Neural crest cell (in vitro differentiated cells): ENCODE measurements around the gene SFTA2. TPM values are rescaled to one million over a fixed set of nuclear protein-coding genes. Genes with fewer than 3 reads are reported as not detected.
"Not testable (repeated sequence)": the region's sequence is repeated elsewhere in the genome, so short reads cannot be mapped to it uniquely, and the experiment has no call there.

Experiments used
- DNase-seq: peaks from one replicate; pipeline ENCODE4 v3.0.0; 2021; ENCODE audit warnings: low read depth, mixed read lengths, low spot score
- H3K27ac Mint-ChIP-seq: one replicate; pipeline ENCODE4 v1.8.0; 2021; ENCODE audit warnings: mild to moderate bottlenecking, mixed read lengths; ENCODE audit not compliant: unreplicated experiment
- H3K27me3 Mint-ChIP-seq: 2 replicates; pipeline ENCODE4 v1.8.0; 2021; ENCODE audit warnings: low read depth, mild to moderate bottlenecking, mixed read lengths
- H3K36me3 Mint-ChIP-seq: 2 replicates; pipeline ENCODE4 v1.8.0; 2021; ENCODE audit warnings: low read depth, mild to moderate bottlenecking, mixed read lengths
- H3K4me1 Mint-ChIP-seq: 2 replicates; pipeline ENCODE4 v1.8.0; 2021; ENCODE audit warnings: mixed read lengths
- H3K4me3 Mint-ChIP-seq: one replicate; pipeline ENCODE4 v1.8.0; 2021; ENCODE audit warnings: mild to moderate bottlenecking, mixed read lengths
- H3K9me3 Mint-ChIP-seq: 2 replicates; pipeline ENCODE4 v1.8.0; 2021; ENCODE audit warnings: mixed read lengths
- total RNA-seq: library from RNA; stranded (reverse); gene quantifications from 2 replicates; pipeline ENCODE4 v1.2.1, GENCODE V29; 2021
- TF ChIP-seq, protein P1 (sequence below): fragments of 200-600 bp; sonication (generic); conservative IDR thresholded peaks from 2 replicates; pipeline ENCODE4 v1.5.0; 2021; ENCODE audit warnings: antibody characterized with exemption, mild to moderate bottlenecking

Gene SFTA2
- total RNA-seq, 1 donor from 2014 or later: not detected

DNA sequence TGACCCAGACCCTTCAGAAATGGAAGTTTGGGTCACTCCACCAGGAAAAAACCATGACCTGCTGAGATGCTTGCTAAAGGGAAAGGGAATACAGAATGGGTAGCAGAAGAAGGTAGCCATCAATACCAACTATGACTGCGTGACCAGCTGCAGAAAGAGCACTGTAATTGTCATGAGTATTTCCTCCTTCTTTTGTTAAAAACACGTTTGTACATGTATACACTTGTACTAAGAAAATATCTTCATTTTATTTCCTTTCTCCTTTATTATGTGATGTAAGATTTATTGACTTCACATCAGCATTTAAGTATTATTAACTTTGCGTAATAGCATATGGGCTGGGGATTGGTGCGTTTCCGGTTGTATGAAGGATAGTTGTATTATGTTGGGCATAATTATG lies 39.0 kb upstream of the SFTA2 start:
- no peak for DNase-seq
- Mint-ChIP-seq H3K4me3 (no peak overlapping the region), H3K9me3 (no peaks in the 10 kb centered on the region), H3K27me3 (peaks cover 4% of the 10 kb centered on the region), H3K4me1 (no peaks in the 10 kb centered on the region), H3K36me3 (no peaks in the 10 kb centered on the region), H3K27ac (no peak overlapping the region)
- TF ChIP-seq, protein P1, sequence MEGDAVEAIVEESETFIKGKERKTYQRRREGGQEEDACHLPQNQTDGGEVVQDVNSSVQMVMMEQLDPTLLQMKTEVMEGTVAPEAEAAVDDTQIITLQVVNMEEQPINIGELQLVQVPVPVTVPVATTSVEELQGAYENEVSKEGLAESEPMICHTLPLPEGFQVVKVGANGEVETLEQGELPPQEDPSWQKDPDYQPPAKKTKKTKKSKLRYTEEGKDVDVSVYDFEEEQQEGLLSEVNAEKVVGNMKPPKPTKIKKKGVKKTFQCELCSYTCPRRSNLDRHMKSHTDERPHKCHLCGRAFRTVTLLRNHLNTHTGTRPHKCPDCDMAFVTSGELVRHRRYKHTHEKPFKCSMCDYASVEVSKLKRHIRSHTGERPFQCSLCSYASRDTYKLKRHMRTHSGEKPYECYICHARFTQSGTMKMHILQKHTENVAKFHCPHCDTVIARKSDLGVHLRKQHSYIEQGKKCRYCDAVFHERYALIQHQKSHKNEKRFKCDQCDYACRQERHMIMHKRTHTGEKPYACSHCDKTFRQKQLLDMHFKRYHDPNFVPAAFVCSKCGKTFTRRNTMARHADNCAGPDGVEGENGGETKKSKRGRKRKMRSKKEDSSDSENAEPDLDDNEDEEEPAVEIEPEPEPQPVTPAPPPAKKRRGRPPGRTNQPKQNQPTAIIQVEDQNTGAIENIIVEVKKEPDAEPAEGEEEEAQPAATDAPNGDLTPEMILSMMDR: no peak

DNA sequence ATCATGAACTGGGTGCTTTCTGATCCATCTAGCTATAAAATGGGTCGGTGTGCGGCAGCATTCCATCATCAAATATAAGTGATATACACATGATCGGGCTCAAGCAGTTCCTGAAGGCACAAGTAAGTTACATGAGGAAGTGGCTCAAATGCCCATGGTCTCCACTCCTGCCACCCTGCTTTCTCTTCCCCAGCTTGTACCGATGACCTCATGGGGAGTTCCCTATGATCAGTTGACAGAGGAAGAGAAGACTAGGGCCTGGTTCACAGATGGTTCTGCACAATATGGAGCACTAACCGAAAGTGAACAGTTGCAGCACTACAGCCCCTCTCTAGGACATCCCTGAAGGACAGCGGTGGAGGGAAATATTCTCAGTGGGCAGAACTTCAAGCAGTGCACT lies 37.2 kb upstream of the SFTA2 start:
- not testable (repeated sequence) for H3K4me1 Mint-ChIP-seq, H3K4me3 Mint-ChIP-seq, H3K9me3 Mint-ChIP-seq, H3K36me3 Mint-ChIP-seq, H3K27ac Mint-ChIP-seq, H3K27me3 Mint-ChIP-seq, DNase-seq

DNA sequence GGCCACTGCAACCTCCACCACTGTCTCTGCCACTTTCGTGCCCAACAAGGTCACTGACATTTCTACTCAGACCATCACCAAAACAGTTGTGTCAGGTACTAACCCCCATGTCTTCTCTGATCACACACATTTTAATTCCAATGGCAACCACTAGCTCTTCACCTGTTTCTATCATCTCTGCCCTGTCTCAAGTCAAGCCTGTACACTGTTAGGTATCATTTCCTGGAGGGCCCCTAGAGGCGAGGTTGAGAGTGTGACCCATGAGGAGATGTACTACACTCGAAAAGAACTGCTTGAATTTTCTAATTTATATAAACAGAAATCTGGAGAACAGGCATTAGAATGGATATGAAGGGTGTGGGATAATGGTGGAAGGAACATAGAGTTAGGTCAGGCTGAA lies 34.2 kb upstream of the SFTA2 start:
- TF ChIP-seq, protein P1: no peak
- Mint-ChIP-seq H3K9me3 (no peaks in the 10 kb centered on the region), H3K4me1 (no peaks in the 10 kb centered on the region), H3K36me3 (no peaks in the 10 kb centered on the region), H3K4me3 (no peak overlapping the region), H3K27ac (no peak overlapping the region), H3K27me3 (peaks cover 4% of the 10 kb centered on the region)
- DNase-seq: no peak

DNA sequence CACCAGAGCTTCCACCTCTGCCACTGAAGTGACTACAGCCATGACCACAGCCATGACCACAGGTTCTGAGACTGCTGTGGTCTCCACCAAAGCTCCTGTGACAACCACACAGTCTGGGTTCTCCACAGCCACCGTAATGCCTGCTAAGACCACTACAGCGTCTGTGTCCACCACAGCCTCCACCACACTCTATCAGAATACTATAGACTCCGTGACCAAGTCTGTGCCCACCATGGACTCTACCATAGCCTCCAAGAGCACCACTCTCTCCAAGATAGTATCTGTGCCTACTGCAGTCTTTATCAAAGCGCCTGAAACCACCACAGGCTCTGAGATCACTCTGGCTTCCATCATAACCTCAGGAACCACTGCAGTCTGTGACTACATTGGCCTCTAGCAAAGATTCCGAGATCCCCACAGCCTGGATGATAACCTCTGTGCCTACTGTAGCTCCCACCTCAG lies 33.2 kb upstream of the SFTA2 start:
- no peak for DNase-seq
- TF ChIP-seq, protein P1: no peak
- Mint-ChIP-seq H3K4me1 (no peaks in the 10 kb centered on the region), H3K9me3 (no peaks in the 10 kb centered on the region), H3K36me3 (no peaks in the 10 kb centered on the region), H3K4me3 (no peak overlapping the region), H3K27me3 (peaks cover 4% of the 10 kb centered on the region), H3K27ac (no peak overlapping the region)

DNA sequence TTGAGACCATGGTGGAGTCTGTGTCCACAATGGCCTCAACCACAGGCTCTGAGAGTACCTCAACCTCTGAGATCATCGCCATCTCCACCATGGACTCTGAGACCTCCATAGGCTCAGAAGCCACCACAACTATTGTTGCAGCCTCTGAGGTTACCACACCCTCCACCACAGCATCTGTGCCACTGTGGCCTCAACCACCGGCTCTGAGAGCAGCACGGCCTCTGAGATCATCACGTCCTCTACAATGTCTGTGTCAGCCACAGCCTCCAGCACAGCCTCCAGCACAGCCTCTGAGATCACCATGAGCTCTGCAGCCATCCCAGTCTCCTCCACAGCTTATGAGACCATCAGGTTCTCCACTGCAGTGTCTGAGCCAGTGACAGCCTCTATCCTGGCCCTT lies 32.1 kb upstream of the SFTA2 start:
- H3K4me3 Mint-ChIP-seq: no peak overlapping the region
- no peaks in the 10 kb centered on the region for H3K36me3 Mint-ChIP-seq
- no peak for DNase-seq
- H3K27ac Mint-ChIP-seq: no peak overlapping the region
- no peaks in the 10 kb centered on the region for H3K4me1 Mint-ChIP-seq
- TF ChIP-seq, protein P1: no peak
- H3K27me3 Mint-ChIP-seq: peaks cover 4% of the 10 kb centered on the region
- no peaks in the 10 kb centered on the region for H3K9me3 Mint-ChIP-seq

DNA sequence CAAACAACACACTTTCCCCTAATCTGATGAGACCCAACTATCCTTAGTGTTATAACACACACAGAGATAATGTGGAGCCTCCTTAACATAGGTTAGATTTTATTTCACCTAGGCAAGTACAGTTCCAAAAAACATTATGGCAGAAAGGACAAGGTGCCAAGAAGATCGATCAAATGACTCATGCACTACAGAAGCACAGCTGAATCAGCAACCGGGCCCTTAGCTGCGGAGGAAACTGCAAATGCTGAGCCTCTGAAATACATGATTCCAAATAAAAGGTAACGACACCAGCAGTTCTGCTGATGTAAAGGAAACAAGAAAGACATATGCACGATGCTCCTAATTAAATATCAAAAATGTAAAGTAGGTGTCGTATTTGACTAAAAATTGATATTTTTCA lies 31.7 kb upstream of the SFTA2 start:
- Mint-ChIP-seq H3K27ac (no peak overlapping the region), H3K4me1 (no peaks in the 10 kb centered on the region), H3K9me3 (no peaks in the 10 kb centered on the region), H3K27me3 (peaks cover 4% of the 10 kb centered on the region), H3K4me3 (no peak overlapping the region), H3K36me3 (no peaks in the 10 kb centered on the region)
- no peak for DNase-seq
- TF ChIP-seq, protein P1: no peak
